ENCODE measurements around the gene SPP1.

SPP1 gene

GRCh38 chr4:88027611-88028608 lies 52.4 kb downstream of the SPP1 start:
- peak in 1 of 2 experiments; percentile 6 for DNase-seq

- DNase-seq, result no peak
These were observed 53.4 kb downstream of the SPP1 start for GRCh38 chr4:88028946-88029345.

GRCh38 chr4:88029556-88029955 lies 54.0 kb downstream of the SPP1 start:
- no peak for DNase-seq

DNA sequence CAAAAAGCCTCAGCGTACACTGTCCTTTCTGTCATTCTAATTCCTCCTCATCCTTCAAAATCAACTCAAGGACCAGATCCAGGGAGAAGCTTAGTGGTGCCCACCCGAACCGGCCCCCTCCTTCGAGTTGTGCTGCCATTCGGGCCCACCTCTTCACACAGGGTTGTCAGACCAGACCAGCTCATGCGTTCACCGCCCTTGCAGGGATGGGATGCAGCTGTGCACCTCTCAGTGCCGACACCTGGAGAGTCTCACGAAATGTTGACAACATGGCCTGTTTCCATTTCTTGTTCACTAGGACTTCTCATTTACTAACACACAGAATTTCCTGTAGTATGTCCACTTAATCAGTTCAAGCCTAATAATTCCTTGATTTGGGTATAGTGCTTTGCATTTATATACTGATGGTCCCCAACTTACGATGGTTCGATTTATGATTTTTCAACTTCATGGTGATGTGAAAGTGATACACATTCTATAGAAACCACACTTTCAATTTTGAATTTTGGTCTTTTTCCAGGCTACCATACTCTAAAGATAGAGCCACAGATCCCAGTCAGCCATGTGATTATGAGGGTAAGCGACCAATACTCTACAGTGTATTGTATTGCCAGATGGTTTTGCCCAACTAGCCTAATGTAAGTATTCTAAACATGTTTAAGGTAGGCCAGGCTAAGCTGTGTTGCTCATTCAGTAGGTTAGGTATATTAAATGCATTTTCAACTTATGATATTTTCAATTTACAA lies 55.2 kb downstream of the SPP1 start:
- no peak for DNase-seq

Data from Kasumi-1 (cell line).